ENCODE data around the gene GGTLC1. TPM values are rescaled to one million over a fixed set of nuclear protein-coding genes. Genes with fewer than 3 reads are reported as not detected.

Gene GGTLC1
- total RNA-seq, 1 experiment from 2014 or later = not detected

DNA sequence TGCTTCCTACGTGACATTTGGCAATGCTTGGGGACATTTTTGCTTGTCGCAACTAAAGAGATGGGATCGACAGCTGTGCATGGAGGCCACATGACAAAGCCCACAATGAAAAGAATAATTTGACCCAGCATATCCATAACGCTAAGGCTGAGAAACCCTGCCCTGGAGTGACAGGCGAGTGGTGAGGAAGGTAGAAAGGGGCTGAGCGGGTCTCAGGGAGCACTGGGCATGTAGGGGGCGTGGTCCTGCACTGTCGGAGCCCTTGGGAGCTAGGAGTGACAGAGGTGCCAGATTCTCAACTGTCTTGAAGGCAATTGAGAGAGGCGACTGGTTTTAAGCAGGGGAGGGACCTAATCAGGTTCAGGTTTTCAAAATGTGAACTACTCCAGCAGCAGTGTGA lies 13.6 kb downstream of the GGTLC1 start:
- ATAC-seq = no peak
- intact Hi-C loops (cut with micrococcal nuclease) = no loop called here
- ChIA-PET RAD21 (ENCODE audit: low non-redundant PET in 1 of 2, low total read pairs in 2 of 2, uncharacterized antibody in 2 of 2, unreplicated experiment in 2 of 2) (no interaction called here), POLR2A (no interaction called here), CTCF (no interaction called here)
- H3K27me3 ChIP-seq (ENCODE audit: insufficient read depth, low read length) = peaks cover 3% of the 10 kb centered on the region; the same call in 1 of the 2 replicates
- no peak overlapping the region for H2AFZ ChIP-seq (ENCODE audit: low read depth, low read length, poor library complexity, severe bottlenecking)
- no peaks in the 10 kb centered on the region for H3K4me1 ChIP-seq (ENCODE audit: control insufficient read depth in 1 of 2, insufficient read depth in 2 of 2, low read length in 2 of 2)
- no peaks in the 10 kb centered on the region for H4K20me1 ChIP-seq (ENCODE audit: insufficient read depth)
- no TSS peak for BruUV-seq (replicated peaks)
- H3K9ac ChIP-seq (ENCODE audit: low read length) = no peak overlapping the region
- TF ChIP-seq, protein P1, sequence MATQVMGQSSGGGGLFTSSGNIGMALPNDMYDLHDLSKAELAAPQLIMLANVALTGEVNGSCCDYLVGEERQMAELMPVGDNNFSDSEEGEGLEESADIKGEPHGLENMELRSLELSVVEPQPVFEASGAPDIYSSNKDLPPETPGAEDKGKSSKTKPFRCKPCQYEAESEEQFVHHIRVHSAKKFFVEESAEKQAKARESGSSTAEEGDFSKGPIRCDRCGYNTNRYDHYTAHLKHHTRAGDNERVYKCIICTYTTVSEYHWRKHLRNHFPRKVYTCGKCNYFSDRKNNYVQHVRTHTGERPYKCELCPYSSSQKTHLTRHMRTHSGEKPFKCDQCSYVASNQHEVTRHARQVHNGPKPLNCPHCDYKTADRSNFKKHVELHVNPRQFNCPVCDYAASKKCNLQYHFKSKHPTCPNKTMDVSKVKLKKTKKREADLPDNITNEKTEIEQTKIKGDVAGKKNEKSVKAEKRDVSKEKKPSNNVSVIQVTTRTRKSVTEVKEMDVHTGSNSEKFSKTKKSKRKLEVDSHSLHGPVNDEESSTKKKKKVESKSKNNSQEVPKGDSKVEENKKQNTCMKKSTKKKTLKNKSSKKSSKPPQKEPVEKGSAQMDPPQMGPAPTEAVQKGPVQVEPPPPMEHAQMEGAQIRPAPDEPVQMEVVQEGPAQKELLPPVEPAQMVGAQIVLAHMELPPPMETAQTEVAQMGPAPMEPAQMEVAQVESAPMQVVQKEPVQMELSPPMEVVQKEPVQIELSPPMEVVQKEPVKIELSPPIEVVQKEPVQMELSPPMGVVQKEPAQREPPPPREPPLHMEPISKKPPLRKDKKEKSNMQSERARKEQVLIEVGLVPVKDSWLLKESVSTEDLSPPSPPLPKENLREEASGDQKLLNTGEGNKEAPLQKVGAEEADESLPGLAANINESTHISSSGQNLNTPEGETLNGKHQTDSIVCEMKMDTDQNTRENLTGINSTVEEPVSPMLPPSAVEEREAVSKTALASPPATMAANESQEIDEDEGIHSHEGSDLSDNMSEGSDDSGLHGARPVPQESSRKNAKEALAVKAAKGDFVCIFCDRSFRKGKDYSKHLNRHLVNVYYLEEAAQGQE (IDR thresholded peaks at IDR 0.05; ENCODE audit: low read depth) = no peak
- TF ChIP-seq SIN3A (IDR thresholded peaks at IDR 0.05; ENCODE audit: low read depth) = no peak
- no peak for TF ChIP-seq TCF7L2 (IDR thresholded peaks at IDR 0.05; ENCODE audit: borderline replicate concordance, extremely low read depth, insufficient read depth, insufficient read length)
- TF ChIP-seq POLR2AphosphoS5 (IDR thresholded peaks at IDR 0.05; ENCODE audit: low read depth, low read length) = no peak
- no peak for TF ChIP-seq EGR1 (IDR thresholded peaks at IDR 0.05; ENCODE audit: low read depth)
- no peak for TF ChIP-seq POLR2A (IDR thresholded peaks at IDR 0.05; ENCODE audit: borderline replicate concordance, extremely low read depth, insufficient read depth, insufficient read length)
- no peak for TF ChIP-seq ZFX (IDR thresholded peaks at IDR 0.05)
- no peak for TF ChIP-seq ZNF274 (IDR thresholded peaks at IDR 0.05; ENCODE audit: low read depth, low read length)
- TF ChIP-seq, protein P2, sequence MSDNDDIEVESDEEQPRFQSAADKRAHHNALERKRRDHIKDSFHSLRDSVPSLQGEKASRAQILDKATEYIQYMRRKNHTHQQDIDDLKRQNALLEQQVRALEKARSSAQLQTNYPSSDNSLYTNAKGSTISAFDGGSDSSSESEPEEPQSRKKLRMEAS (IDR thresholded peaks at IDR 0.05) = no peak
- no peak for TF ChIP-seq SRF (IDR thresholded peaks at IDR 0.05; ENCODE audit: low read depth)
- TF ChIP-seq, protein P3, sequence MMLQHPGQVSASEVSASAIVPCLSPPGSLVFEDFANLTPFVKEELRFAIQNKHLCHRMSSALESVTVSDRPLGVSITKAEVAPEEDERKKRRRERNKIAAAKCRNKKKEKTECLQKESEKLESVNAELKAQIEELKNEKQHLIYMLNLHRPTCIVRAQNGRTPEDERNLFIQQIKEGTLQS (IDR thresholded peaks at IDR 0.05) = no peak
- no peak for TF ChIP-seq RAD21 (IDR thresholded peaks at IDR 0.05; ENCODE audit: low read depth)
- TF ChIP-seq, protein P4, sequence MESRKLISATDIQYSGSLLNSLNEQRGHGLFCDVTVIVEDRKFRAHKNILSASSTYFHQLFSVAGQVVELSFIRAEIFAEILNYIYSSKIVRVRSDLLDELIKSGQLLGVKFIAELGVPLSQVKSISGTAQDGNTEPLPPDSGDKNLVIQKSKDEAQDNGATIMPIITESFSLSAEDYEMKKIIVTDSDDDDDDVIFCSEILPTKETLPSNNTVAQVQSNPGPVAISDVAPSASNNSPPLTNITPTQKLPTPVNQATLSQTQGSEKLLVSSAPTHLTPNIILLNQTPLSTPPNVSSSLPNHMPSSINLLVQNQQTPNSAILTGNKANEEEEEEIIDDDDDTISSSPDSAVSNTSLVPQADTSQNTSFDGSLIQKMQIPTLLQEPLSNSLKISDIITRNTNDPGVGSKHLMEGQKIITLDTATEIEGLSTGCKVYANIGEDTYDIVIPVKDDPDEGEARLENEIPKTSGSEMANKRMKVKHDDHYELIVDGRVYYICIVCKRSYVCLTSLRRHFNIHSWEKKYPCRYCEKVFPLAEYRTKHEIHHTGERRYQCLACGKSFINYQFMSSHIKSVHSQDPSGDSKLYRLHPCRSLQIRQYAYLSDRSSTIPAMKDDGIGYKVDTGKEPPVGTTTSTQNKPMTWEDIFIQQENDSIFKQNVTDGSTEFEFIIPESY (IDR thresholded peaks at IDR 0.05; ENCODE audit: extremely low read depth, insufficient replicate concordance, low read length) = no peak
- TF ChIP-seq FOSL1 (IDR thresholded peaks at IDR 0.05; ENCODE audit: low read depth) = no peak
- no peak for TF ChIP-seq CBX3 (IDR thresholded peaks at IDR 0.05; ENCODE audit: low read depth)
- TF ChIP-seq, protein P5, sequence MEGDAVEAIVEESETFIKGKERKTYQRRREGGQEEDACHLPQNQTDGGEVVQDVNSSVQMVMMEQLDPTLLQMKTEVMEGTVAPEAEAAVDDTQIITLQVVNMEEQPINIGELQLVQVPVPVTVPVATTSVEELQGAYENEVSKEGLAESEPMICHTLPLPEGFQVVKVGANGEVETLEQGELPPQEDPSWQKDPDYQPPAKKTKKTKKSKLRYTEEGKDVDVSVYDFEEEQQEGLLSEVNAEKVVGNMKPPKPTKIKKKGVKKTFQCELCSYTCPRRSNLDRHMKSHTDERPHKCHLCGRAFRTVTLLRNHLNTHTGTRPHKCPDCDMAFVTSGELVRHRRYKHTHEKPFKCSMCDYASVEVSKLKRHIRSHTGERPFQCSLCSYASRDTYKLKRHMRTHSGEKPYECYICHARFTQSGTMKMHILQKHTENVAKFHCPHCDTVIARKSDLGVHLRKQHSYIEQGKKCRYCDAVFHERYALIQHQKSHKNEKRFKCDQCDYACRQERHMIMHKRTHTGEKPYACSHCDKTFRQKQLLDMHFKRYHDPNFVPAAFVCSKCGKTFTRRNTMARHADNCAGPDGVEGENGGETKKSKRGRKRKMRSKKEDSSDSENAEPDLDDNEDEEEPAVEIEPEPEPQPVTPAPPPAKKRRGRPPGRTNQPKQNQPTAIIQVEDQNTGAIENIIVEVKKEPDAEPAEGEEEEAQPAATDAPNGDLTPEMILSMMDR (IDR thresholded peaks at IDR 0.05 in 2 of 3, conservative IDR thresholded peaks at IDR 0.05 in 1 of 3; ENCODE audit: borderline replicate concordance in 1 of 3, insufficient read depth in 1 of 3, low read depth in 2 of 3, low read length in 2 of 3) = no peak
- no peak for TF ChIP-seq EZH2phosphoT487 (IDR thresholded peaks at IDR 0.05; ENCODE audit: borderline replicate concordance)
- TF ChIP-seq SP1 (IDR thresholded peaks at IDR 0.05; ENCODE audit: low read depth) = no peak
- H3K79me2 ChIP-seq (ENCODE audit: insufficient read depth, low read length) = no peaks in the 10 kb centered on the region
- H3K4me3 ChIP-seq (replicated peaks in 1 of 2; ENCODE audit: low read depth in 1 of 2, low read length in 2 of 2) = no peak overlapping the region
- H3K27ac ChIP-seq (ENCODE audit: low read depth, low read length) = no peak overlapping the region
- H3K36me3 ChIP-seq (ENCODE audit: control insufficient read depth in 1 of 2, insufficient read depth in 2 of 2, low read length in 2 of 2) = no peaks in the 10 kb centered on the region
- DNase-seq (ENCODE audit: low read depth, low spot score) = no peak
- H3K9me3 ChIP-seq (ENCODE audit: control insufficient read depth in 1 of 2, insufficient read depth in 1 of 2, low read depth in 1 of 2, low read length in 2 of 2) = no peaks in the 10 kb centered on the region
- H3K4me2 ChIP-seq (ENCODE audit: low read length) = no peak overlapping the region
- no peaks in the 10 kb centered on the region for H3K9me2 ChIP-seq (ENCODE audit: insufficient read depth)
